ENCODE measurements around the gene SEPSECS.

DNA sequence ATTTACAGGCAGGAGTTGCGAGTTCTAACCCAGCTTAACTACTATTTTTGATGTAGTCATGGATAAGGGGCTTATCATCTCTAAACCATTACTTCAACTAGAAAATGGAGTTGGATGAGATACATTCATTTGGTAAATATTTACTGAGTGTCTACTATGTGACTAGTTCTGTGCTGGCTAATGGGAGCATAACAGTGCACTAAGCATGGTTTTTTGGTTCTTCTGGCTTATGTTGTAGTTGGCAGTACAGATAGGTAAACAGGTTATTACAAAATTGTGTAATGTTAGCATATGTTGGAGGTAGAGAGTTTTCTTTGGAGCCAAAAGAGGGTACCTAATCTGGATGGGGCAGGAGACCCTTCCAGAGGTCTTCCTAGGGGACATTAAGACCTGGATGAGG, 47.7 kb upstream of the SEPSECS start:
- TF ChIP-seq, protein P1, sequence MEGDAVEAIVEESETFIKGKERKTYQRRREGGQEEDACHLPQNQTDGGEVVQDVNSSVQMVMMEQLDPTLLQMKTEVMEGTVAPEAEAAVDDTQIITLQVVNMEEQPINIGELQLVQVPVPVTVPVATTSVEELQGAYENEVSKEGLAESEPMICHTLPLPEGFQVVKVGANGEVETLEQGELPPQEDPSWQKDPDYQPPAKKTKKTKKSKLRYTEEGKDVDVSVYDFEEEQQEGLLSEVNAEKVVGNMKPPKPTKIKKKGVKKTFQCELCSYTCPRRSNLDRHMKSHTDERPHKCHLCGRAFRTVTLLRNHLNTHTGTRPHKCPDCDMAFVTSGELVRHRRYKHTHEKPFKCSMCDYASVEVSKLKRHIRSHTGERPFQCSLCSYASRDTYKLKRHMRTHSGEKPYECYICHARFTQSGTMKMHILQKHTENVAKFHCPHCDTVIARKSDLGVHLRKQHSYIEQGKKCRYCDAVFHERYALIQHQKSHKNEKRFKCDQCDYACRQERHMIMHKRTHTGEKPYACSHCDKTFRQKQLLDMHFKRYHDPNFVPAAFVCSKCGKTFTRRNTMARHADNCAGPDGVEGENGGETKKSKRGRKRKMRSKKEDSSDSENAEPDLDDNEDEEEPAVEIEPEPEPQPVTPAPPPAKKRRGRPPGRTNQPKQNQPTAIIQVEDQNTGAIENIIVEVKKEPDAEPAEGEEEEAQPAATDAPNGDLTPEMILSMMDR (IDR thresholded peaks at IDR 0.05; ENCODE audit: borderline replicate concordance, extremely low read depth, low read length, poor library complexity, severe bottlenecking), result no peak
- no peak for TF ChIP-seq EZH2 (IDR thresholded peaks at IDR 0.05; ENCODE audit: borderline replicate concordance, low read depth, low read length, severe bottlenecking)

All from DND-41 (cell line).